Retinal pigment epithelial cell (primary cell): ENCODE measurements around the gene DHRS7B.

Experiments used
- DNase-seq: peaks from one replicate; pipeline ENCODE4 v3.0.0-alpha.2; 2010; ENCODE audit warnings: low read depth
- H3K4me3 ChIP-seq: 2 replicates; pipeline ENCODE4 v1.5.1; 2011; ENCODE audit warnings: mild to moderate bottlenecking, low read length, control low read depth, moderate library complexity
- CTCF ChIP-seq: conservative IDR thresholded peaks from 2 replicates; pipeline ENCODE4 v1.5.1; 2011; ENCODE audit warnings: low read depth, low read length, control low read depth, inconsistent platforms

Gene DHRS7B

GRCh38 chr17:21161498-21162393, 35.0 kb downstream of the DHRS7B start:
- H3K4me3 ChIP-seq, result no peak overlapping the region
- no peak for DNase-seq
- TF ChIP-seq CTCF, result no peak

- TF ChIP-seq CTCF, result no peak
- no peak for DNase-seq
- H3K4me3 ChIP-seq, result no peak overlapping the region
Measured at GRCh38 chr17:21162394-21162775, 35.6 kb downstream of the DHRS7B start.

- TF ChIP-seq CTCF, result no peak
- DNase-seq, result no peak
- H3K4me3 ChIP-seq, result no peak overlapping the region
Measured at GRCh38 chr17:21163101-21163500, 36.3 kb downstream of the DHRS7B start.

- H3K4me3 ChIP-seq, result no peak overlapping the region
- no peak for DNase-seq
- TF ChIP-seq CTCF, result no peak
Measured at GRCh38 chr17:21164216-21164615, 37.5 kb downstream of the DHRS7B start.

- H3K4me3 ChIP-seq, result no peak overlapping the region
- no peak for DNase-seq
- TF ChIP-seq CTCF, result no peak
Measured at GRCh38 chr17:21164620-21165019, 37.9 kb downstream of the DHRS7B start.

- H3K4me3 ChIP-seq, result no peak overlapping the region
- DNase-seq, result no peak
- no peak for TF ChIP-seq CTCF
Measured at GRCh38 chr17:21165922-21166594, 39.3 kb downstream of the DHRS7B start.
